ENCODE results near the gene GDF10. TPM values are rescaled to one million over a fixed set of nuclear protein-coding genes. Genes with fewer than 3 reads are reported as not detected.
A peak's percentile ranks its signal among the peaks of the same experiment; 100 is the strongest.

GDF10 gene
- total RNA-seq, 1 donor from 2014 or later: 16.8 TPM

DNA sequence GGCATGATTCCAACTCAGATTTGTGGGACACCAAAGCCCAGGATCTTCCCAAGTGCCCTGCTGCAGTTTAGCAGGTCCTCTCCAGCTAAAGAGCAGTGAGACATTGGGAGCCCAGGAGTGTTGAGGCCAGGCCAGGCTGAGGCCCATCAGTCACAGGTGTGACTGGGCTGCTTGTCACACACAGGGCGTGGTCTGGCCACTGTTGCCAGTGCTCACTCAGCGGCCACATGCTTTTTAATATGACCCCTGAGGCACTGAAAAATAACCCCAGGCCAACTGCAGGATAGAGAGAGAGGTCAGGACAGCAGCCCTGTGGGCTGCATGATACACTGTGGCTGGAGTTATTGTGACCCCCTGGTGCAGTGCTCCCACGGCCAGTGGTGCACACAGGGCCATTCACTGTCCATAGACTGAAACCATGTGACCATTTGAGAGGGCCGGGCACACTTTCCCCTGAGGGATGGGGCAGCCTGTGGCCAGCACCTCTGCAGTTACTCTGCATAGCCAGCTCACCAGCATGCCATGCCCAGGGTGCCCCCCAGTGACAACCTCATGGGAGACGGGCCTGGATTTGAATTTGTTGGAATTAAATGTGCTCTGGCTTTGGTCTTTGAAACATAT lies 26.4 kb downstream of the GDF10 start:
- Histone ChIP-seq H3K4me1 (no peaks in the 10 kb centered on the region), H3K9me3 (no peaks in the 10 kb centered on the region), H3K27me3 (no peaks in the 10 kb centered on the region), H3K4me3 (no peak overlapping the region), H3K27ac (no peak overlapping the region), H3K36me3 (no peaks in the 10 kb centered on the region)
- no peak for ATAC-seq
- intact Hi-C loops (cut with DNase I): no loop called here
- TF ChIP-seq, protein P1, sequence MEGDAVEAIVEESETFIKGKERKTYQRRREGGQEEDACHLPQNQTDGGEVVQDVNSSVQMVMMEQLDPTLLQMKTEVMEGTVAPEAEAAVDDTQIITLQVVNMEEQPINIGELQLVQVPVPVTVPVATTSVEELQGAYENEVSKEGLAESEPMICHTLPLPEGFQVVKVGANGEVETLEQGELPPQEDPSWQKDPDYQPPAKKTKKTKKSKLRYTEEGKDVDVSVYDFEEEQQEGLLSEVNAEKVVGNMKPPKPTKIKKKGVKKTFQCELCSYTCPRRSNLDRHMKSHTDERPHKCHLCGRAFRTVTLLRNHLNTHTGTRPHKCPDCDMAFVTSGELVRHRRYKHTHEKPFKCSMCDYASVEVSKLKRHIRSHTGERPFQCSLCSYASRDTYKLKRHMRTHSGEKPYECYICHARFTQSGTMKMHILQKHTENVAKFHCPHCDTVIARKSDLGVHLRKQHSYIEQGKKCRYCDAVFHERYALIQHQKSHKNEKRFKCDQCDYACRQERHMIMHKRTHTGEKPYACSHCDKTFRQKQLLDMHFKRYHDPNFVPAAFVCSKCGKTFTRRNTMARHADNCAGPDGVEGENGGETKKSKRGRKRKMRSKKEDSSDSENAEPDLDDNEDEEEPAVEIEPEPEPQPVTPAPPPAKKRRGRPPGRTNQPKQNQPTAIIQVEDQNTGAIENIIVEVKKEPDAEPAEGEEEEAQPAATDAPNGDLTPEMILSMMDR (IDR thresholded peaks at IDR 0.05): no peak
- peak; percentile 33 for DNase-seq

DNA sequence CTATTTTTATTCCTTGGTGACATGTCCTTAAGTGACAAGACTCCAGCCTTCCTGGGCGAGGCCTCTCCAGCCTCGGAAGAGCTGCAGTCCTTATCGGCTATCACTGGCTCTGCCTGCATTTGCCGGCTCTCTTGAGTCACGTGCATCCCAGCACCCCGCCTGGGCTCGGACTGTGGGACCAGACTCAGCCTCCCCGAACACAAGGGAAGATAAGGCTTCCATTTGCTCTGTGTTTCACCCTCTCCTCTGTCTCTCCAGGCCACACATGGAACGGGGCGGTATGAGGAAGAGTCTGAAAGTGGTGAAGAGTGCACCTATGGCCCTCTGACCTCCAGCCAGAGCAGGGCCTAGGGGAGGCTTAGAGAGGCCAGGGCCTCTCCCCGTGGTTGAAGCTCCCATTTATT lies 26.9 kb downstream of the GDF10 start:
- Histone ChIP-seq H3K4me3 (no peak overlapping the region), H3K4me1 (no peaks in the 10 kb centered on the region), H3K27me3 (no peaks in the 10 kb centered on the region), H3K36me3 (no peaks in the 10 kb centered on the region), H3K27ac (no peak overlapping the region), H3K9me3 (no peaks in the 10 kb centered on the region)
- no peak for ATAC-seq
- intact Hi-C loops (cut with DNase I): no loop called here
- TF ChIP-seq, protein P1 (IDR thresholded peaks at IDR 0.05): no peak
- no peak for DNase-seq

DNA sequence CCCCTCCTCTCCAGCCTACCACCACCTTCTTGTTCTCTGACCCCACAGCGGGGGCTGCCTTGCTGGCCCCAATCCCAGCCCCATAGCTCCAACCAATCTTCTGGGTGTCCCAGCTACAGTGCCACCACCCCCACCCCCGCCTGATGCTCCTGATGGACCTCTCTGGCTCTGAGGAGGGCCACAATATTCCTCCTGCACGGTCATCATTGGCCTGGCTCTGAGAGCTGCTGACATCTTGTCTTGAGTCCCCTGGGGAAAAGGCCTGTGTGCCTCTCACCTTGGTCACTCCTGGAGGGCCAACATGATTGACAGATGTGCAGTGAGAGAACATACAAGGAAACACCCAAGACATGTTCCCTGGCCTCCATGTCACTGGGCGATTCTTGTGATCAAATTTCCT lies 29.9 kb downstream of the GDF10 start:
- peak; percentile 26 for DNase-seq
- TF ChIP-seq, protein P1 (IDR thresholded peaks at IDR 0.05): no peak
- Histone ChIP-seq H3K4me1 (no peaks in the 10 kb centered on the region), H3K36me3 (no peaks in the 10 kb centered on the region), H3K27ac (no peak overlapping the region), H3K9me3 (no peaks in the 10 kb centered on the region), H3K27me3 (peaks cover 6% of the 10 kb centered on the region), H3K4me3 (no peak overlapping the region)
- ATAC-seq: no peak
- intact Hi-C loops (cut with DNase I): no loop called here

DNA sequence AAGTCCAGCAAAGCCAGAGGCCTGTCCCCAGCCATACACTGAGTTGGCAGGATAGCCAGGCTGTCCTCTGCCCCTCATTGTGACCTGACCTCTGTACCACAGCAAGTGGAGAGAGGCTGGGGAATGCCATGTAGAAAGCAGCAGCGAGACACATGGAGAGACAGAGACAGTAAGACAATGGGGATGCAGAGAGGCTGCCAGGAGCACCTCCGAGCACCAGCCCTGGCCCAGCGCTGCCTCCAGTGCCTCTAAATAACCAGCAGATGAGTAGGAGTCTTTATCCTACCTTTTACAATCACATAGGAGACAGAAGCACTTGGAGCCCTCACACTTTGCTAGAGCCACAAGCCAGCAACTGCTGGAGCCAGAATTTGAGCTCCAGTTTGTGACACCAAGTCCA lies 30.4 kb downstream of the GDF10 start:
- peaks cover 6% of the 10 kb centered on the region for H3K27me3 ChIP-seq
- H3K36me3 ChIP-seq: no peaks in the 10 kb centered on the region
- H3K4me3 ChIP-seq: no peak overlapping the region
- DNase-seq (peak; percentile 16), ATAC-seq (no peak)
- no peak overlapping the region for H3K27ac ChIP-seq
- intact Hi-C loops (cut with DNase I): no loop called here
- TF ChIP-seq, protein P1 (IDR thresholded peaks at IDR 0.05): no peak
- H3K9me3 ChIP-seq: no peaks in the 10 kb centered on the region
- H3K4me1 ChIP-seq: no peaks in the 10 kb centered on the region

DNA sequence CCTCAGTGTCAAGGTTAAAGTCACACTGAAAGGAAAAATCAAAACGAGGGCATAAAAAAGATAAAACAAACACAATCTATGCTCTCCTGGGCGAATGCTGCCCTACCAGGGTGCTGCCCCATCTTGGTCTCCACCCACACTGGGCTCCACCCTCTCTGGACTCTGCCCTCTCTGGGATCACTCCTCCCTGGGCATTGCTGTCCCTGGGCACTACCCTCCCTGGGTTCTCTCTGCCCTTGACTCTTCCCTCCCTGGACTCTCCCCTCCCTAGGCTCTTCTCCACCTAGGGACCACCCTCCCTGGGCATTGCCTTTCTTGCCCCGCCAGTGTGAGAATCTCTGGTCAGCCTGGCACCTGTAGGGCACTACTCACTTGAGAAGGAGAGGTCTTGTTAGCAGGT lies 30.8 kb downstream of the GDF10 start:
- H3K36me3 ChIP-seq: no peaks in the 10 kb centered on the region
- H3K27ac ChIP-seq: no peak overlapping the region
- intact Hi-C loops (cut with DNase I): no loop called here
- H3K4me1 ChIP-seq: no peaks in the 10 kb centered on the region
- no peak overlapping the region for H3K4me3 ChIP-seq
- DNase-seq (peak; percentile 43), ATAC-seq (peak; percentile 21)
- TF ChIP-seq, protein P1 (IDR thresholded peaks at IDR 0.05): no peak
- no peaks in the 10 kb centered on the region for H3K9me3 ChIP-seq
- peaks cover 6% of the 10 kb centered on the region for H3K27me3 ChIP-seq

DNA sequence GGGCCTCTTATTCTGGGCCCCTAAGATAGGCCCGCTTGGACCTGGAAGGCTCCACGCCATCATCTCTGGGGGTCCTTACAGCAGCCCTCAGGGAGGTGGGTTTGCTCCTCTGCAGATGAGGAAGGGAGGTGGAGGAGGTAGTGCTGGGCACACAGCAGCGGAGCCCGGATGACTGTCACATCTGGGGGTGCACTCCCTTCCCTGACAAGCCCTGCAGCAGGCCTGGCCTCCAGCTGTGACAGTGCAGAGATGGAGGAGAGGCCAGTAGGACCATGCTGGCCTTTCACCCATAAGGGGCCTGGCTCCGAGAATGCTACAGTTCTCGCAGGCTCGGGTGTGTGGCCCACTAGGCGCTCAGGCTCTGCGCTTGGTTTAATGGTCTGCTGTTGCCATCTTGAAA lies 31.5 kb downstream of the GDF10 start:
- Histone ChIP-seq H3K36me3 (no peaks in the 10 kb centered on the region), H3K27me3 (peaks cover 6% of the 10 kb centered on the region), H3K4me1 (no peaks in the 10 kb centered on the region), H3K4me3 (no peak overlapping the region), H3K27ac (no peak overlapping the region), H3K9me3 (no peaks in the 10 kb centered on the region)
- ATAC-seq (no peak), DNase-seq (peak; percentile 44)
- intact Hi-C loops (cut with DNase I): no loop called here
- TF ChIP-seq, protein P1 (IDR thresholded peaks at IDR 0.05): no peak
